OCI-LY1 (cell line): Measurements from ENCODE around the gene MUC12.

Source experiments
- H2AFZ ChIP-seq: fragments of 200-600 bp; sonication (generic), shearing (Covaris generic); 2 replicates; pipeline ENCODE4 v1.6.0; 2014; ENCODE audit warnings: antibody characterized with exemption, mild to moderate bottlenecking, low read length
- H3F3A ChIP-seq: fragments of 200-600 bp; sonication (generic), shearing (Covaris generic); 2 replicates; pipeline ENCODE4 v1.6.0; 2014; ENCODE audit warnings: mild to moderate bottlenecking, antibody characterized with exemption, low read length, moderate library complexity; ENCODE audit not compliant: insufficient read depth
- H3K27ac ChIP-seq: fragments of 200-600 bp; sonication (generic); 2 replicates; pipeline ENCODE4 v1.5.1; 2014; ENCODE audit warnings: low read length, mixed run types, mild to moderate bottlenecking, low read depth; ENCODE audit not compliant: poor library complexity, severe bottlenecking
- H3K27me3 ChIP-seq: fragments of 200-600 bp; sonication (generic); 2 replicates; pipeline ENCODE4 v1.6.0; 2014; ENCODE audit warnings: antibody characterized with exemption, mild to moderate bottlenecking, low read length, moderate library complexity; ENCODE audit not compliant: insufficient read depth
- H3K36me3 ChIP-seq: fragments of 200-600 bp; sonication (generic); 2 replicates; pipeline ENCODE4 v1.6.1; 2014; ENCODE audit warnings: mild to moderate bottlenecking, antibody characterized with exemption, low read length, moderate library complexity, mixed read lengths; ENCODE audit not compliant: insufficient read depth
- H3K4me1 ChIP-seq: fragments of 200-600 bp; sonication (generic); 2 replicates; pipeline ENCODE4 v1.5.1; 2014; ENCODE audit warnings: mild to moderate bottlenecking, low read length, moderate library complexity; ENCODE audit not compliant: insufficient read depth, severe bottlenecking
- H3K4me2 ChIP-seq: fragments of 200-600 bp; sonication (generic), shearing (Covaris generic); 2 replicates; pipeline ENCODE4 v1.6.1; 2014; ENCODE audit warnings: low read length
- H3K4me3 ChIP-seq: fragments of 200-600 bp; sonication (generic); 2 replicates; pipeline ENCODE4 v1.5.1; 2014; ENCODE audit warnings: low read length, low read depth, mild to moderate bottlenecking, mixed read lengths; ENCODE audit not compliant: poor library complexity, severe bottlenecking
- H3K79me2 ChIP-seq: fragments of 200-600 bp; shearing (Covaris generic); 2 replicates; pipeline ENCODE4 v1.6.1; 2016; ENCODE audit warnings: mixed run types, low read length, mixed read lengths; ENCODE audit not compliant: insufficient read depth
- H3K9ac ChIP-seq: fragments of 200-600 bp; sonication (generic), shearing (Covaris generic); 2 replicates; pipeline ENCODE4 v1.6.1; 2014; ENCODE audit warnings: mild to moderate bottlenecking, low read length, mixed read lengths
- H3K9me2 ChIP-seq: fragments of 200-600 bp; sonication (generic), shearing (Covaris generic); 2 replicates; pipeline ENCODE4 v1.6.1; 2014; ENCODE audit warnings: low read depth, mild to moderate bottlenecking, low read length, mixed read lengths
- H3K9me3 ChIP-seq: fragments of 200-600 bp; shearing (Covaris generic); 2 replicates; pipeline ENCODE4 v1.6.1; 2014; ENCODE audit warnings: low read length, mixed read lengths
- H4K20me1 ChIP-seq: fragments of 200-600 bp; sonication (generic), shearing (Covaris generic); 2 replicates; pipeline ENCODE4 v1.6.0; 2016; ENCODE audit warnings: mild to moderate bottlenecking, low read length; ENCODE audit not compliant: insufficient read depth
- EZH2 ChIP-seq: fragments of 200-600 bp; sonication (generic), shearing (Covaris generic); IDR thresholded peaks from 2 replicates; pipeline ENCODE4 v1.8.0; 2017; ENCODE audit warnings: borderline replicate concordance, mixed run types, mild to moderate bottlenecking, antibody characterized with exemption, low read length, moderate library complexity, mixed read lengths
- TF ChIP-seq, protein P1 (sequence below): fragments of 200-600 bp; sonication (generic), shearing (Covaris generic); IDR thresholded peaks from 2 replicates; pipeline ENCODE4 v1.5.1; 2017; ENCODE audit warnings: mild to moderate bottlenecking, antibody characterized with exemption, low read length, moderate library complexity, mixed read lengths

Gene MUC12

DNA sequence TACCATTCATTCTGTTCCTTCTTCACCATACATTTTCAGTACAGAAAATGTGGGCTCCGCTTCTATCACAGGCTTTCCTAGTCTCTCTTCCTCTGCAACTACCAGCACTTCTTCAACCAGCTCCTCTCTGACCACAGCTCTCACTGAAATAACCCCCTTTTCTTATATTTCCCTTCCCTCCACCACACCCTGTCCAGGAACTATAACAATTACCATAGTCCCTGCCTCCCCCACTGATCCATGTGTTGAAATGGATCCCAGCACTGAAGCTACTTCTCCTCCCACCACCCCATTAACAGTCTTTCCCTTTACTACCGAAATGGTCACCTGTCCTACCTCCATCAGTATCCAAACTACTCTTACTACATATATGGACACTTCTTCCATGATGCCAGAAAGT is 9.5 kb upstream of the MUC12 start:
- no peak overlapping the region for H3K27ac ChIP-seq
- H3F3A ChIP-seq: no peaks in the 10 kb centered on the region
- no peaks in the 10 kb centered on the region for H4K20me1 ChIP-seq
- H3K4me2 ChIP-seq: no peak overlapping the region
- TF ChIP-seq, protein P1, sequence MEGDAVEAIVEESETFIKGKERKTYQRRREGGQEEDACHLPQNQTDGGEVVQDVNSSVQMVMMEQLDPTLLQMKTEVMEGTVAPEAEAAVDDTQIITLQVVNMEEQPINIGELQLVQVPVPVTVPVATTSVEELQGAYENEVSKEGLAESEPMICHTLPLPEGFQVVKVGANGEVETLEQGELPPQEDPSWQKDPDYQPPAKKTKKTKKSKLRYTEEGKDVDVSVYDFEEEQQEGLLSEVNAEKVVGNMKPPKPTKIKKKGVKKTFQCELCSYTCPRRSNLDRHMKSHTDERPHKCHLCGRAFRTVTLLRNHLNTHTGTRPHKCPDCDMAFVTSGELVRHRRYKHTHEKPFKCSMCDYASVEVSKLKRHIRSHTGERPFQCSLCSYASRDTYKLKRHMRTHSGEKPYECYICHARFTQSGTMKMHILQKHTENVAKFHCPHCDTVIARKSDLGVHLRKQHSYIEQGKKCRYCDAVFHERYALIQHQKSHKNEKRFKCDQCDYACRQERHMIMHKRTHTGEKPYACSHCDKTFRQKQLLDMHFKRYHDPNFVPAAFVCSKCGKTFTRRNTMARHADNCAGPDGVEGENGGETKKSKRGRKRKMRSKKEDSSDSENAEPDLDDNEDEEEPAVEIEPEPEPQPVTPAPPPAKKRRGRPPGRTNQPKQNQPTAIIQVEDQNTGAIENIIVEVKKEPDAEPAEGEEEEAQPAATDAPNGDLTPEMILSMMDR: no peak
- no peak for TF ChIP-seq EZH2
- H3K79me2 ChIP-seq: no peaks in the 10 kb centered on the region
- H3K9ac ChIP-seq: no peak overlapping the region
- no peak overlapping the region for H2AFZ ChIP-seq
- no peaks in the 10 kb centered on the region for H3K36me3 ChIP-seq
- H3K4me1 ChIP-seq: no peaks in the 10 kb centered on the region
- H3K27me3 ChIP-seq: peaks cover 7% of the 10 kb centered on the region; the same call in 1 of the 2 replicates
- H3K9me2 ChIP-seq: no peaks in the 10 kb centered on the region
- H3K4me3 ChIP-seq: no peak overlapping the region
- no peaks in the 10 kb centered on the region for H3K9me3 ChIP-seq

DNA sequence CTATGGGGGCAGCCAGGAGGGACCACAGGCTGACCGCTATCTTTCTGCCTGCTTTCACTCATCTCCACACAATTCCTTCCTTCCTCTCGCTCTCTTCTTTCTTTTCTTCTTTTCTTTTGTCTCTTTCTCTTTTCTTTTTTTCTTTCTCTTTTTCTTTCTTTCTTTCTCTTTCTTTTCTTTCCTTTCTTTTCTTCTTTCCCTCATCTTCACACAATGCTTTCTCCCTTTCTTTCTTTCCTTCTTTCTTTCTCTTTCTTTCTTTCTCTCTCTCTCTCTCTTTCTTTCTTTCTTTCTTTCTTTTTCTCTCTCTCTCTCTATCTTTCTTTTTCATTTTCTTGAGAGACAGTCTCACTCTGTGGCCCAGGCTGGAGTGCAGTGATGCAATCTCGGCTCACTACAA is 6.8 kb upstream of the MUC12 start:
- Histone ChIP-seq H3K9me2 (no peaks in the 10 kb centered on the region), H3K4me2 (no peak overlapping the region), H3K4me1 (no peaks in the 10 kb centered on the region), H3K4me3 (no peak overlapping the region), H3K9me3 (no peaks in the 10 kb centered on the region), H4K20me1 (no peaks in the 10 kb centered on the region), H3F3A (no peaks in the 10 kb centered on the region), H2AFZ (no peak overlapping the region), H3K9ac (no peak overlapping the region), H3K79me2 (no peaks in the 10 kb centered on the region), H3K27ac (no peak overlapping the region), H3K27me3 (peaks cover 7% of the 10 kb centered on the region; the same call in 1 of the 2 replicates), H3K36me3 (no peaks in the 10 kb centered on the region)
- no peak for TF ChIP-seq EZH2
- TF ChIP-seq, protein P1: no peak

DNA sequence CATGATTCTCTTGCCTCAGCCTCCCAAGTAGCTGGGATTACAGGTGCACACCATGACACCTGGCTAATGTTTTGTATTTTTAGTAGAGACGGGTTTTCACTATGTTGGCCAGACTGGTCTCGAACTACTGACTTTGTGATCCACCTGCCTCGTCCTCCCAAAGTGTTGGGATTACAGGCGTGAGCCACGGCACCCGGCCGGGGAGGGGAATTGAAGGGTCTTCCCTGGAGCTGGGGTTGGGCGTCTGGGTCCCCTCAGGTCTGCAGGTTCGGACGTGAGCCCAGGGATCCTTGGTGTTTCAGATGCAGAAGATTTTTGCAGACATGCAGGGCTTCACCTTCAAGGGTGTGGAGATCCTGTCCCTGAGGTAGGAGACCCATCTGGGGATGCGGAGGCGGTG is 6.0 kb upstream of the MUC12 start:
- Histone ChIP-seq H3K27me3 (peaks cover 7% of the 10 kb centered on the region; the same call in 1 of the 2 replicates), H3K9ac (no peak overlapping the region), H4K20me1 (no peaks in the 10 kb centered on the region), H3K27ac (no peak overlapping the region), H2AFZ (no peak overlapping the region), H3K4me2 (no peak overlapping the region), H3K4me1 (no peaks in the 10 kb centered on the region), H3K4me3 (no peak overlapping the region), H3F3A (no peaks in the 10 kb centered on the region), H3K36me3 (no peaks in the 10 kb centered on the region), H3K9me2 (no peaks in the 10 kb centered on the region), H3K79me2 (no peaks in the 10 kb centered on the region), H3K9me3 (no peaks in the 10 kb centered on the region)
- TF ChIP-seq EZH2: no peak
- TF ChIP-seq, protein P1: no peak
